Measurements from ENCODE around the gene F13A1.

Gene F13A1

DNA sequence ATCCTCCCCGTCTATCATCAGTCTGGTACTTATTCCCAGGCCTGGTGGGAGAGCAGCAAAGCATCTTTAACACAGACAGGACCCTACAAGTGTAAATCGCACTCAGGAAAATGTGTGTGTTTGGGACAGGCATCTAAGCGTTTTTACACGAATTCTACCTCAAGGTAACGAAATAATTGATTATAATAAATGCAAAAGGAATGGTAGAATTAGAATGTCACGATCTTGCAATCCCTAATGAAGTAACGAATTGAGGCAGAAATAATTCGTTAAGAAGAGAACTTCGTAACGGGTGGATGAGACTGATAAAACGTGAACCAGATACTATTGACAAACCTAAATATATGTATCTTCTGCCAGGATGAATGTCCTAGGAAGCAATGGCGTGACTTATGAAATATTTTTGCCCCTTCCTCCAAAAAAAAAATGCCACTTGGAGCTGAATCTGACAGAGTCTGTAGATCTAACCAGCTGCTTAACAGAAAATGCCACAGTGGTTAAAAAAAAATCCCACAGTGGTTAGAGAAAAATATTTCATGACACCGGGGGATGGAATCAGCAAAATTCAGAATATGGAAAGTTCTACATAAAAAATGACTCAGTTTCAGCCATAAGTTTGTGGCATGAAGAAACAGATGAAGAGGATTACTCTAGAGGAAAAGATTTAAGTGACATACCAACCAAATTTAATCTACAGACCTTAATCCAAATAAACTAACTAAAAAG lies 68.7 kb downstream of the F13A1 start:
- WGBS, 2 experiments = 95% methylated on average over 12 to 13 of the region's 13 CpGs
- Histone ChIP-seq H3K27me3 (ENCODE audit: control insufficient read depth, insufficient read depth, low read length, poor library complexity, severe bottlenecking) (no peaks in the 10 kb centered on the region), H3K4me3 (ENCODE audit: insufficient read depth, low read depth, low read length) (no peak overlapping the region), H3K27ac (ENCODE audit: insufficient read depth, low read depth, low read length, poor library complexity, severe bottlenecking) (no peak overlapping the region), H3K9me3 (ENCODE audit: control insufficient read depth, low read length) (no peaks in the 10 kb centered on the region), H3K4me1 (ENCODE audit: control insufficient read depth, insufficient read depth, low read length) (no peaks in the 10 kb centered on the region), H3K36me3 (ENCODE audit: control insufficient read depth, insufficient read depth, low read length) (no peaks in the 10 kb centered on the region)

DNA sequence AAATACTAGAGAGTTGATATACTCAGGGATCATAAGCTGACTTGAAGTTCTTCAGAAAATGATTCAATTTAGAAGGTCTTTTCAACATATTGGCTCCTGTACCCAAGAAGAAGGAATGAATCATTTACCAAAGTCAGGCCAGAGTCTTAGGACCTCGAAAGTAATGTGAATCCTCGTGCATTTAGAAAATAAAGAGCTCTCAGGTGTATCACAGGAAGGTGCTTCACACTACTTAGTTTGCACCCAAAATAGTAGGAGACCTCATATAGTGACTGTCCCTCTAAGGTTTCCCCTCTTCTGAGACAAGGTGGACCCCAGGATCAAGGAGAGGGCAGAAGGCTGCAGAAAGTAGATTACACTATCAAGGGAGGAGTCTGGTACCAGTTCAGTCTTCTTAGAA lies 71.8 kb downstream of the F13A1 start:
- Histone ChIP-seq H3K4me3 (ENCODE audit: insufficient read depth, low read depth, low read length) (no peak overlapping the region), H3K27ac (ENCODE audit: insufficient read depth, low read depth, low read length, poor library complexity, severe bottlenecking) (no peak overlapping the region), H3K36me3 (ENCODE audit: control insufficient read depth, insufficient read depth, low read length) (no peaks in the 10 kb centered on the region), H3K27me3 (ENCODE audit: control insufficient read depth, insufficient read depth, low read length, poor library complexity, severe bottlenecking) (no peaks in the 10 kb centered on the region), H3K4me1 (ENCODE audit: control insufficient read depth, insufficient read depth, low read length) (no peaks in the 10 kb centered on the region), H3K9me3 (ENCODE audit: control insufficient read depth, low read length) (no peaks in the 10 kb centered on the region)
- 83 to 99% methylated on average over 2 of the region's 2 CpGs for WGBS, 2 experiments

DNA sequence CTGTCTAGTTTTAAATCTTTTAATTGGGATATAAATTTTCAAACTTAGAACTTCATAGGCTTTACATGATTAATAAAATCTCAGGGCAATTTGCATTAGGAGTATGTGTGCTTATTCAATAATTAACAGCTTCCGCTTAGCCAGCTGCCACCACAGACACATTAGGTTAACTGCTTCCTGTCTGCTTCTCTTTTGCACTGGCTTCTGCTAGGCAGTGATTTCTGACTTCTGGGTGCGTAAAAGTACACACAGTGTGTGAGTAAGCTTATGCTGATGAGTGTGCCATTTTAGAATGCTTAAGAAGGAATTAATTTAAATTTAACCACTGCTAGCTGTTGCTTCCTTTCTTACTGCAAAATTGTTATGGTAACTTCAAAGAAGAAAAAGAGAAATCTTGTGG lies 73.9 kb downstream of the F13A1 start:
- Histone ChIP-seq H3K27ac (ENCODE audit: insufficient read depth, low read depth, low read length, poor library complexity, severe bottlenecking) (no peak overlapping the region), H3K36me3 (ENCODE audit: control insufficient read depth, insufficient read depth, low read length) (no peaks in the 10 kb centered on the region), H3K4me1 (ENCODE audit: control insufficient read depth, insufficient read depth, low read length) (no peaks in the 10 kb centered on the region), H3K4me3 (ENCODE audit: insufficient read depth, low read depth, low read length) (no peak overlapping the region), H3K9me3 (ENCODE audit: control insufficient read depth, low read length) (no peaks in the 10 kb centered on the region), H3K27me3 (ENCODE audit: control insufficient read depth, insufficient read depth, low read length, poor library complexity, severe bottlenecking) (no peaks in the 10 kb centered on the region)
- WGBS, 2 experiments = 90 to 100% methylated on average over 2 of the region's 2 CpGs

DNA sequence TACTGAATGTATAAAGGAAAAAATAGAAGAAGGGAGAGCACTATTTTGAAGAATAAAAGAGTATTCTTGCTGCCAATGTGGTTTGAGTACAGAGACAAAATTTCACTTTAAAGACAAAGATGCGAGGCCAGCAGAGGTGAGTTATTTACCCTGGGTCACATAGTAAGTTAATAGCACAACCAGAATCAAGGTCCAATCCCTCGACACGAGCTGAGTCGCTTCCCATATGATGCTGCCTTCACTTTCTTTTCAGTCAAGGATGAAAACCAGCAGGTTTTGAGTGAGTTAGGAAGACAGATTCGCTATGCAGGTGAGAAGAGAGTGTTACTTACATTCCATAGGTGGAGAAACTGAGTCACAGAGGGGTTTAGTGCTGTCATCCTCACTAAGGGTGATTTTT lies 75.8 kb downstream of the F13A1 start:
- no peaks in the 10 kb centered on the region for H3K4me1 ChIP-seq (ENCODE audit: control insufficient read depth, insufficient read depth, low read length)
- H3K4me3 ChIP-seq (ENCODE audit: insufficient read depth, low read depth, low read length) = no peak overlapping the region
- WGBS, 2 experiments = 92 to 93% methylated on average over 5 of the region's 5 CpGs
- no peaks in the 10 kb centered on the region for H3K27me3 ChIP-seq (ENCODE audit: control insufficient read depth, insufficient read depth, low read length, poor library complexity, severe bottlenecking)
- H3K27ac ChIP-seq (ENCODE audit: insufficient read depth, low read depth, low read length, poor library complexity, severe bottlenecking) = no peak overlapping the region
- no peaks in the 10 kb centered on the region for H3K9me3 ChIP-seq (ENCODE audit: control insufficient read depth, low read length)
- no peaks in the 10 kb centered on the region for H3K36me3 ChIP-seq (ENCODE audit: control insufficient read depth, insufficient read depth, low read length)

DNA sequence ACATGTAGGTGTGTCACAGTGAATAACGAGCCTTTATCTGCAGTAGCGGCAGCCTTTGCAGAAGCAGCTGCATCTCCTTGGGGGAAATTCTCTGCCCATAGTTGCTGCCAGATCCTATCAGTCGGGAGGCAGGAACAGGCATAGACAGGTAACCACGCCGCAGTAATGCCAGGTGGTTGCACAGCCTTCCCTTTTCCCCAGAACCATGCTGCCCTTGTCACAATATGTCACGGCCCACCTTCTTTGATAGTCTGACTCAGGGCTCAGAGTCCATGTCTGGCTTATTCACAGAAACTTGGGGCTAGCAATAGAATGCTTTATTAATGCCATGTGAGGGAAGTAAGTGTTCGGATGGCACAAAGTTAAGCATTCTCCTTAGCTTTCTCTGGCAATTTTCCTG lies 76.6 kb downstream of the F13A1 start:
- no peak overlapping the region for H3K27ac ChIP-seq (ENCODE audit: insufficient read depth, low read depth, low read length, poor library complexity, severe bottlenecking)
- H3K36me3 ChIP-seq (ENCODE audit: control insufficient read depth, insufficient read depth, low read length) = no peaks in the 10 kb centered on the region
- no peaks in the 10 kb centered on the region for H3K4me1 ChIP-seq (ENCODE audit: control insufficient read depth, insufficient read depth, low read length)
- H3K4me3 ChIP-seq (ENCODE audit: insufficient read depth, low read depth, low read length) = no peak overlapping the region
- 92 to 97% methylated on average over 7 of the region's 7 CpGs for WGBS, 2 experiments
- H3K27me3 ChIP-seq (ENCODE audit: control insufficient read depth, insufficient read depth, low read length, poor library complexity, severe bottlenecking) = no peaks in the 10 kb centered on the region
- no peaks in the 10 kb centered on the region for H3K9me3 ChIP-seq (ENCODE audit: control insufficient read depth, low read length)

DNA sequence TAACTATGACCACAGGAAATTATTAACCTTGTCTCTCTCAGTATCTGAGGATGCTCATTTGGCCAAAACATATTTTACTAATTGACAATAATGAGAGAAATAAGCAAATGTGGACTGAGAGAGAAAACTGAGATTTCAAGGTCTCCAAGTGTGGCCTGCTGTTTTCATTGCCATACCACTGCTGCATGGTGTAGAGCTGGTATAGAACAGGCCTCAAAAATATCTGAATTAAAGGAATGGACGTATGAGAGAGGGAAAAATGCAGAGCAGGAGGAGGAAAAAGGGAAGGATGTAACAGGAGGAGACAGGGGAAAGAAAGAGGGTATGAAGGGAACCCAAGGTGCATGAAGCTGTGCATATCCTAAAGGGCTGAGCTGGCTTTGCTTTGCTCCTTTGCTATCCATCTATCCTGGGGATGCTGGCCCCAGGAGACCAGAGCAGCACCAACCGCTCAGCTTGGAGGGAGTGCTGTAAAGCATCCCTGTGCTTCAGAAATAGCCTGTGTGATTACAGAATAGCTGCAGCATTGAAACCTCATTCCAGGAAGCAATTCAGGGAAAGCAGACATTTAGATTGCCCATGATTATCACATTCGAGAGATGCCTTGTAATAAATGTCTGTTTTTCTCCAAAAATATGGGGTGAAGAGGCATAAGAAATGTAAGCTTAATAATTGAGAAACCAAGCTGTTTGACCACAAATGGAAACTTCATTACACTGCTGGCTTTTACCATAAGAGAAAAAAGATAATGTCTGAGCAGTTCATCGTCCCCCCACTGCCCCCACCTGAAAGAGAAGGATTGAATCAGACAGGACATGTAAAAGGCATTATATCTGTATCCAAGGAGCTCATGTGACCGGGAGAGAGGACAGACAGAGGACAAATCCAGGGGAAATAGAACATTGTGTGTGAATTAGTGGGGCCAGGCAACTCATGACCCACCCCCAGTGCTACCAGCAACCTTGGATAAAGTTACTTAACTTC lies 80.6 kb downstream of the F13A1 start:
- Histone ChIP-seq H3K4me3 (ENCODE audit: insufficient read depth, low read depth, low read length) (no peak overlapping the region), H3K4me1 (ENCODE audit: control insufficient read depth, insufficient read depth, low read length) (no peaks in the 10 kb centered on the region), H3K27ac (ENCODE audit: insufficient read depth, low read depth, low read length, poor library complexity, severe bottlenecking) (no peak overlapping the region), H3K36me3 (ENCODE audit: control insufficient read depth, insufficient read depth, low read length) (no peaks in the 10 kb centered on the region), H3K27me3 (ENCODE audit: control insufficient read depth, insufficient read depth, low read length, poor library complexity, severe bottlenecking) (no peaks in the 10 kb centered on the region), H3K9me3 (ENCODE audit: control insufficient read depth, low read length) (no peaks in the 10 kb centered on the region)
- WGBS, 2 experiments = 73 to 74% methylated on average over 5 of the region's 5 CpGs

DNA sequence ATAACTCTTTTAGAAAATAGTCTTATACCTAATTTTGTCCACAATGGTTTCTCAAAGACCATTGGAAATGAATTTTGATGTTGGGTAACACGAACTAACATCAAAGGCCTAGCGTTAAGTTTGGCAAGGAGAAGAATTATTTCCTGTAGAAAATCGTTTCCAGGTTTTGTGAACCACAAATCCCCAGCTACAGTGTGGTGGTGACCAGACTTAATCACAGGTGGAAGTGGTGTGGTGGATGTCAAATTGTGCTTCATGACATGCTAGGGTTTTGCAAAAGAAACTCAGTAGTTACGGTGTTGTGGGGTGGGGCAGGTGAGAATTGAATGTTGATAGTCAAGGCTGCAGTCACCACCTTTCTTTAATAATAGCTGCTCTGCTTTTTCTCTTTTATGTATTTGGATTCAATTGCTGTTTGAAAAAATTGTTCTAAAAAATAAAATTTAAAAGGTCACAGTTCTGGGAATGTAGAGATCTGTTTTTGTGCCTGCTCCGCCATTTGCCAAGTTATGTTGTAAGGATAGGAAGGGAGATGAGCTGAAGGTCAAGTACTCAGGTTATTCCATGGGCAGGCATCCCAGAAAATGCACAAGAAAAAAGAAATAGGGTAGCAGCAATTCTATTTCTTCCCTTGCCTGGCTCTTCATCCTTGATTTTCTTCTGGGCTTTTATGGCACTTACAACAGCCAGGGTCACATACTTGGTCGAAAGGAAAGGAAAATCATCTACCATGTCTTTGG lies 83.6 kb downstream of the F13A1 start:
- Histone ChIP-seq H3K27ac (ENCODE audit: insufficient read depth, low read depth, low read length, poor library complexity, severe bottlenecking) (no peak overlapping the region), H3K4me1 (ENCODE audit: control insufficient read depth, insufficient read depth, low read length) (no peaks in the 10 kb centered on the region), H3K27me3 (ENCODE audit: control insufficient read depth, insufficient read depth, low read length, poor library complexity, severe bottlenecking) (no peaks in the 10 kb centered on the region), H3K9me3 (ENCODE audit: control insufficient read depth, low read length) (no peaks in the 10 kb centered on the region), H3K4me3 (ENCODE audit: insufficient read depth, low read depth, low read length) (no peak overlapping the region), H3K36me3 (ENCODE audit: control insufficient read depth, insufficient read depth, low read length) (no peaks in the 10 kb centered on the region)
- 92 to 94% methylated on average over 6 of the region's 6 CpGs for WGBS, 2 experiments

DNA sequence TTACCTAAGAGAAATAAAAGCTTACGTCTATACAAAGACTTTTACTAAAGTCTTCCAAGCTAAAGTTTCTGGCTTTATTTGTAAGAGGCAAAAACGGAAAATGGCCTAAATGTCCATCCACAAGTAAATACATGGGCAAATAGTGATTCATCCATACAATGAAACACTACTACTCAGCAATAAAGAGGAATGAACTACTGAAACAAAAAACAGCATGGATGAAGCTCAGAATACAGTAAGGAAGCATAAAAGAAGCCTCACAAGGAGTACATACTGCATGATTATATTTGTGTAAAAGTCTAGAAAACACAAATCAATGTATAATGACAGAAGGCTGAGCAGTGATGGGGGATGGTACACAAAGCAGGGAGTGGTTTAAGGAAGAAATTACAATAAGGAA lies 84.7 kb downstream of the F13A1 start:
- no peak overlapping the region for H3K27ac ChIP-seq (ENCODE audit: insufficient read depth, low read depth, low read length, poor library complexity, severe bottlenecking)
- H3K27me3 ChIP-seq (ENCODE audit: control insufficient read depth, insufficient read depth, low read length, poor library complexity, severe bottlenecking) = no peaks in the 10 kb centered on the region
- WGBS, 2 experiments = 84 to 96% methylated on average over 2 of the region's 2 CpGs
- no peaks in the 10 kb centered on the region for H3K4me1 ChIP-seq (ENCODE audit: control insufficient read depth, insufficient read depth, low read length)
- no peaks in the 10 kb centered on the region for H3K36me3 ChIP-seq (ENCODE audit: control insufficient read depth, insufficient read depth, low read length)
- H3K4me3 ChIP-seq (ENCODE audit: insufficient read depth, low read depth, low read length) = no peak overlapping the region
- no peaks in the 10 kb centered on the region for H3K9me3 ChIP-seq (ENCODE audit: control insufficient read depth, low read length)

DNA sequence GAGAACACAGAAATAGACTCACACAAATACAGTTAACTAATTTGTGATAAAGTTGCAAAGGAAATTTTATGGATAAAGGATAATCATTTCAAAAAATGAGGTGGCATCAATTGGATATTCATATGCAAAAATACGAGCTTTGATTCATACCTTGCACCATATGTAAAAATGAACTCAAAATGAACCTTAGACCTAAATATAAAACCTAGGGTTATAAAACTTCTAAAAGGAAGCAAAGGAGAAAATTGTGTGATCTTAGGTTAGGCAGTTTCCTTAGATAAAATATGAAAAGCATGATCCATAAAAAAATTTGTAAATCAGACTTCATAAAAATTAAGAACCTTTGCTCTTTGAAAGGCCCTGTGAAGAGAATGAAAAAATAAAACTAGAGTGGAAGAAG lies 85.5 kb downstream of the F13A1 start:
- Histone ChIP-seq H3K36me3 (ENCODE audit: control insufficient read depth, insufficient read depth, low read length) (no peaks in the 10 kb centered on the region), H3K27ac (ENCODE audit: insufficient read depth, low read depth, low read length, poor library complexity, severe bottlenecking) (no peak overlapping the region), H3K27me3 (ENCODE audit: control insufficient read depth, insufficient read depth, low read length, poor library complexity, severe bottlenecking) (no peaks in the 10 kb centered on the region), H3K4me3 (ENCODE audit: insufficient read depth, low read depth, low read length) (no peak overlapping the region), H3K9me3 (ENCODE audit: control insufficient read depth, low read length) (no peaks in the 10 kb centered on the region), H3K4me1 (ENCODE audit: control insufficient read depth, insufficient read depth, low read length) (peaks cover 6% of the 10 kb centered on the region)
- WGBS, 2 experiments = 100% methylated on average over 1 of the region's 1 CpG; no CpG with 5 or more reads in 1 of the 2 experiments

DNA sequence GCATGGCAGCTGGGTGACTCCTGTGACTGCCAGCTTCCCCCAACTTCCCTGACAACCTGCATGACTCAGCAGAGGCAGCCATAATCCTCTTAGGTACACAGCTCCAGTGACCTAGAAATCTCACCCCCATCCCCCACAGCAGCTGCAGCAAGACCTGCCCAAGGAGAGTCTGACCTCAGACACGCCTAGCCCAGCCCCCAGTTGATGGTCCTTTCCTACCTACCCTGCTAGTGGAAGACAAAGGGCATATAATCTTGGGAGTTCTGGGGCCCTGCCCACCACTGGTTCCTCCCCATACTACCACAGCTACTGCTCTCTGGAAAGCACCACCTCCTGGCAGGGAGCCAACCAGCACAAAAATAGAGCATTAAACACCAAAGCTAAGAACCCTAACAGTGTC lies 90.2 kb downstream of the F13A1 start:
- no peaks in the 10 kb centered on the region for H3K36me3 ChIP-seq (ENCODE audit: control insufficient read depth, insufficient read depth, low read length)
- WGBS, 2 experiments = 81 to 86% methylated on average over 1 of the region's 1 CpG
- H3K4me1 ChIP-seq (ENCODE audit: control insufficient read depth, insufficient read depth, low read length) = peaks cover 6% of the 10 kb centered on the region
- H3K27me3 ChIP-seq (ENCODE audit: control insufficient read depth, insufficient read depth, low read length, poor library complexity, severe bottlenecking) = no peaks in the 10 kb centered on the region
- no peak overlapping the region for H3K4me3 ChIP-seq (ENCODE audit: insufficient read depth, low read depth, low read length)
- no peak overlapping the region for H3K27ac ChIP-seq (ENCODE audit: insufficient read depth, low read depth, low read length, poor library complexity, severe bottlenecking)
- no peaks in the 10 kb centered on the region for H3K9me3 ChIP-seq (ENCODE audit: control insufficient read depth, low read length)
